Mucosa of stomach (tissue), 1 donor: ENCODE measurements around the gene EPB42.
"Not testable (repeated sequence)": the region's sequence is repeated elsewhere in the genome, so short reads cannot be mapped to it uniquely, and the experiment has no call there.

Experiments
- H3K27me3 ChIP-seq: one replicate; pipeline ENCODE4 v1.7.0; 2013; ENCODE audit warnings: mild to moderate bottlenecking, low read length; ENCODE audit not compliant: control insufficient read depth, insufficient read depth
- H3K36me3 ChIP-seq: one replicate; pipeline ENCODE4 v1.7.0; 2013; ENCODE audit warnings: low read length; ENCODE audit not compliant: control insufficient read depth, insufficient read depth
- H3K4me1 ChIP-seq: one replicate; pipeline ENCODE4 v1.7.0; 2013; ENCODE audit warnings: mild to moderate bottlenecking, low read length; ENCODE audit not compliant: control insufficient read depth, insufficient read depth
- H3K4me3 ChIP-seq: one replicate; pipeline ENCODE4 v1.7.0; 2013; ENCODE audit warnings: low read length
- H3K9ac ChIP-seq: one replicate; pipeline ENCODE4 v1.7.0; 2013; ENCODE audit warnings: mild to moderate bottlenecking, low read length, moderate library complexity
- H3K9me3 ChIP-seq: one replicate; pipeline ENCODE4 v1.7.0; 2013; ENCODE audit warnings: mild to moderate bottlenecking, low read length, moderate library complexity; ENCODE audit not compliant: control insufficient read depth
- donor health status: Pancreatic carcinoma.

The EPB42 gene

GRCh38 chr15:43208052-43209002 lies 12.5 kb downstream of the EPB42 start:
- Histone ChIP-seq H3K27me3 (peaks cover 16% of the 10 kb centered on the region), H3K4me3 (no peak overlapping the region), H3K36me3 (no peaks in the 10 kb centered on the region), H3K4me1 (no peaks in the 10 kb centered on the region), H3K9ac (no peak overlapping the region), H3K9me3 (no peaks in the 10 kb centered on the region)

GRCh38 chr15:43207024-43207423 lies 13.8 kb downstream of the EPB42 start:
- peaks cover 16% of the 10 kb centered on the region for H3K27me3 ChIP-seq
- H3K4me1 ChIP-seq: no peaks in the 10 kb centered on the region
- no peak overlapping the region for H3K4me3 ChIP-seq
- no peaks in the 10 kb centered on the region for H3K9me3 ChIP-seq
- no peaks in the 10 kb centered on the region for H3K36me3 ChIP-seq
- H3K9ac ChIP-seq: no peak overlapping the region

GRCh38 chr15:43206054-43206453 lies 14.8 kb downstream of the EPB42 start:
- Histone ChIP-seq H3K27me3 (peaks cover 16% of the 10 kb centered on the region), H3K9me3 (no peaks in the 10 kb centered on the region), H3K9ac (no peak overlapping the region), H3K4me1 (no peaks in the 10 kb centered on the region), H3K36me3 (no peaks in the 10 kb centered on the region), H3K4me3 (no peak overlapping the region)

DNA sequence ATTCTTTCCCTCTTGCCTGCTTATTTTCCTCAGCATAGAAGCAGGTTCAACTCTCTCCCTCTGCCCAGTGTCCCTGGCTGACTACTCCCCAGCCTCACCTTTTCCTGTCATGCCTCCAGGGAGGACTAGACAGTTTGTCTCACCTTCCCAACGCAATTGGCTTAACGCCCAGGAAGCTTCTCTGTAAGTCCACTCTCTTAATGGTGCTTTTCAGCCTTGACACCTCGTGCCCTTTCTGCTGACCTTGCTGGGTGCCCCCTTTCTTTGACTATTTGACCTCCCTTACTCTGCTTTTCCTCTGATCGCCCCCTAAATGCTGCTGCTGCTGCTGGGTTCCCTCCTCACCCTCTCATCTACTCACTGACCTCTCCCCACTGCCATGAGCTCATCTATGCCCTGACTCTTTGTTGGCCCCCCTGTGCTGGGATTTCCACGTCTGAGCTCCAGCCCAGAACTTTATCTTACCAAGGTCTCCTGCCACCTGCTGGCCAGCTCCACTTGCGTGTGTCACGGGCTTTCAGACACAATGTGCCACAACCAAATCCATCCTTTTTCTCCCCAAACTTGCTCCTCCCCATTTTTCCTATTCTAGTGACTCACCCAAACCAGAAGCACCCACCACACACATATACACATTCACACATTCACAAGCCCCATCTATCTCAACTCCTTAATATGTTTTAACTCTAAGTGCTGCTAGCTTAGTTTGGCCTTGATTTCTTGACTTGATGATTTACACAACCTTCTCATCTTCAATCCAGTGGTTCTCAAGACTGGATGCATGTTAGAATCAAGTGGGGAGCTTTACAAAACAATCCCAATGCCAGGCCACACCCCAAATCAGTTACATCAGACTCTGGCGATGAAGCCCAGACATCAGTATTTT lies 16.6 kb downstream of the EPB42 start:
- Histone ChIP-seq H3K36me3 (no peaks in the 10 kb centered on the region), H3K4me3 (no peak overlapping the region), H3K27me3 (peaks cover 13% of the 10 kb centered on the region), H3K9ac (no peak overlapping the region), H3K4me1 (no peaks in the 10 kb centered on the region), H3K9me3 (no peaks in the 10 kb centered on the region)

DNA sequence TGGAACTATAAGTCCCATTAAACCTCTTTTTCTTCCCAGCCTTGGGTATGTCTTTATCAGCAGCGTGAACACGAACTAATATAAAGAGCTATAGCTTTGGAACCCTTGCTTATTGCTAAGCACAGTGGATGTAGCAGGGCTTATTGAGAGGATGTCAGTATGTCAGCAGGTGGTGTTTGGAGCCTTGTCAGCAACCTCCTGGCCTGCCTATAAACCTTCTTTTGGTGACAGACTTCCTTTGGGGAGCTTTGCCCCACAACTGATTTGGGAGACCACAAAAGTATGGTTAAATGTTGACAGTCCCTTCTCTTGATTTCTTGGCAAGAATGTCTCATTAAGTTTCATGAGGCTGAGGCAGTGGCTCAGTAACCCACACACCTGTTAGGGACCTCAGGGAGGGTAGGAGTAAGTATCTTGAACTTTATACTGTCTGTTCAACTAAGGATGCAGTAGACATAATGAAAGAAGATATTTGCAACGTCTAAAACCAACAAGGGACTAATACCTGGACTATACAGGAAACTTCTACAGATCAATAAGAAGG lies 20.8 kb downstream of the EPB42 start:
- H3K9ac ChIP-seq: no peak overlapping the region
- H3K9me3 ChIP-seq: no peaks in the 10 kb centered on the region
- H3K4me1 ChIP-seq: no peaks in the 10 kb centered on the region
- H3K27me3 ChIP-seq: no peaks in the 10 kb centered on the region
- no peaks in the 10 kb centered on the region for H3K36me3 ChIP-seq
- H3K4me3 ChIP-seq: no peak overlapping the region

DNA sequence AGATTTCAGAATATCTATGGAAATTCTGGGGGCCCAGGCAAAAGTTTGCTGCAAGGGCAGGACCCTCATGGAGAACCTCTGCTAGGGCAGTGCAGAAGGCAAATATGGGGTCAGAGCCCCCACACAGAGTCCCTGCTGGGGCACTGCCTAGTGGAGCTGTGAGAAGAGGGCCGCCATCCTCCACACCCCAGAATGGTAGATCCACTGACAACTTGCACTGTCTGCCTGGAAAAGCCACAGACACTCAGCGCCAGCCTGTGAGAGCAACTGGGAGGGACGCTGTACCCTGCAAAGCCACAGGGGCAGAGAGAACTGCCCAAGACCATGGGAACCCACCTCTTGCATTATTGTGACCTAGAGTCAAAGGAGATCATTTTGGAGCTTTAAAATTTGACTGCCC lies 21.8 kb downstream of the EPB42 start:
- Histone ChIP-seq H3K27me3 (no peaks in the 10 kb centered on the region), H3K36me3 (no peaks in the 10 kb centered on the region), H3K4me3 (no peak overlapping the region), H3K4me1 (no peaks in the 10 kb centered on the region), H3K9me3 (no peaks in the 10 kb centered on the region), H3K9ac (no peak overlapping the region)

DNA sequence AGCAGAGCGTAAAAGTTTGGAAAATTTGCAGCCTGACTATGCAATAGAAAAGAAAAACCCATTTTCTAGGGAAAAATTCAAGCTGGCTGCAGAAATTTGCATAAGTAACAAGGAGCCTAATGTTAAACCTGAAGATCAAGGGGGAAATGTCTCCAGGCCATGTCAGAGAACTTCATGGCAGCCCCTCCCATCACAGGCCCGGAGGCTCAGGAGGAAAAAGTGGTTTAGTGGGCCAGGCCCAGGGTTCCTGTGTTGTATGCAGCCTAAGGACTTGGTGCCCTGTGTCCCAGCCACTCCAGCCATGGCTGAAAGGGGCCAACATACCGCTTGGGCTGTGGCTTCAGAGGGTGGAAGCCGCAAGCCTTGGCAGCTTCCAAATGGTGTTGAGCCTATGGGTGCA lies 22.3 kb downstream of the EPB42 start:
- not testable (repeated sequence) for H3K9ac ChIP-seq, H3K36me3 ChIP-seq, H3K4me1 ChIP-seq, H3K27me3 ChIP-seq, H3K9me3 ChIP-seq, H3K4me3 ChIP-seq

GRCh38 chr15:43197773-43198172 lies 23.0 kb downstream of the EPB42 start:
- H3K4me1 ChIP-seq, H3K9me3 ChIP-seq, H3K9ac ChIP-seq, H3K4me3 ChIP-seq, H3K36me3 ChIP-seq, H3K27me3 ChIP-seq: not testable (repeated sequence)

DNA sequence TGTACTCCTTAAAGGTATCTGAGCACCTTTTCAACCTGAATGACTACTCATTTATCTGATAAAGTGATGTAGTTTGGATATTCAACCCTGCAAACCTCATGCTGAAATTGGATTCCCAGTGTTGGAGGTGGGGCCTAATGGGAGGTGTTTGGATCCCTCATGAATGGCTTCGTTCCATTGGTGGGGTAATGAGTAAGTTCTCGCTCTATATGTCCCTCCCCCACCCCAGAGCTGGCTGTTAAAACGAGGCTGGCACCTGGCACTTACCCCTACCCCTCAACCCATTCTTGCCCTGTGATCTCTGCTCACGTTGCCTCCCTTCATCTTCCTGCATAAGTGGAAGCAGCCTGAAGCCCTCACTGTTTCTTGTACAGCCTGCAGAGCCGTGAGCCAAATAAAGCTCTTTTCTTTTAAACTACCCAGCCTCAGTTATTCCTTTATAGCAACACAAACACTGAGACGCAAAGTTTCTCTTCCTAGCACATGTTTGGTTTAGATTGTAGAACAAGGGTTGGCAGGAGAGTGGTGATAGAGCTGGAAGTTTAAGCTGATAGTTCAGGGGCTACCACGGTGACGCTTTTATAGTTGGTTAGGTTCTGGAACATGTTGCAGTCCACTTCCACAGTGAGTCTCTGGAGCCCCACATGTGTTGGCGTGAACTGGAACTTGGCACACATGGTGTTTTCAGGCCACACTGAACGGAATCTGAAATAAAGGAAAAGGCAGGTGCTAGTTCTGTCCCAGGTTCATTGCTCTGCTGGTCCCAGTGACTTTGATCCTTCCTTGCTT lies 23.9 kb downstream of the EPB42 start:
- no peaks in the 10 kb centered on the region for H3K27me3 ChIP-seq
- no peaks in the 10 kb centered on the region for H3K9me3 ChIP-seq
- no peak overlapping the region for H3K4me3 ChIP-seq
- H3K9ac ChIP-seq: no peak overlapping the region
- H3K4me1 ChIP-seq: no peaks in the 10 kb centered on the region
- peaks cover 6% of the 10 kb centered on the region for H3K36me3 ChIP-seq

DNA sequence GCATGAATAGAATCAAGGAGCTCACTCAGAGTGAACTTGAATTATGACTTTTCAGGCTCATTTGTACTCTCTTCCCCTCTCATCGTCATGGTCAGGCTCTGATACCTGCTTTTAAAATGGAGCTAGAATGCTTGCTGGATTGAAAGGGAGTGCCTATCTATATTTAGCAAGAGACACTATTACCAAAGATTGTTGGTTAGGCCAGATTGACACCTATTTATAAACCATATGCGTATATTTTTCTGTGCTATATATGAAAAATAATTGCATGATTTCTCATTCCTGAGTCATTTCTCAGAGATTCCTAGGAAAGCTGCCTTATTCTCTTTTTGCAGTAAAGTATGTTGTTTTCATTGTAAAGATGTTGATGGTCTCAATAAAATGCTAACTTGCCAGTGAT lies 26.0 kb downstream of the EPB42 start:
- Histone ChIP-seq H3K9me3 (no peaks in the 10 kb centered on the region), H3K36me3 (peaks cover 10% of the 10 kb centered on the region), H3K4me1 (no peaks in the 10 kb centered on the region), H3K4me3 (no peak overlapping the region), H3K9ac (no peak overlapping the region), H3K27me3 (no peaks in the 10 kb centered on the region)

DNA sequence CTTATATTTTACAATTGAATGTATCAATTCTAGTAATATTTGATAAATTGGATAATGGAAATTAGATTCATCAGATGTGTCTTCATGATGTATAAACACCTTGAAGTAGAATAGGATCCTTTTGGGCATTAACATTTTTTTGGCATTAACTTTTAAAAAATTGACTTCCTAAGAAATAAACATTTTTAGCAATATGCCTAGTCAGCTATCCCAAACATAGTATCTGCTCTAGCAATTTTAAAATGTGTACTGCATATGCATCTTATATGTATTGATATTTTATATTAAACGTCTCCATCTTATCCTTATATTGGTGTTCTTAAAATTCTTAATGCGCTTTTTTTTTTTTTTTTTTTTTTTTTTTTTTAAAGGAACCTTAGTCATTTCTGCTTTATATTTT lies 27.1 kb downstream of the EPB42 start:
- no peaks in the 10 kb centered on the region for H3K9me3 ChIP-seq
- no peaks in the 10 kb centered on the region for H3K27me3 ChIP-seq
- no peak overlapping the region for H3K9ac ChIP-seq
- H3K4me3 ChIP-seq: no peak overlapping the region
- no peaks in the 10 kb centered on the region for H3K4me1 ChIP-seq
- peaks cover 14% of the 10 kb centered on the region for H3K36me3 ChIP-seq
